GM19452 (cell line): ENCODE results near the gene CRKL.
"Not testable (repeated sequence)": the region's sequence is repeated elsewhere in the genome, so short reads cannot be mapped to it uniquely, and the experiment has no call there.

Experiments
- ATAC-seq: cut with Tn5 transposase; IDR thresholded peaks from one replicate; pipeline ENCODE4 v1.9.1; 2021; ENCODE audit not compliant: unreplicated experiment

CRKL gene

DNA sequence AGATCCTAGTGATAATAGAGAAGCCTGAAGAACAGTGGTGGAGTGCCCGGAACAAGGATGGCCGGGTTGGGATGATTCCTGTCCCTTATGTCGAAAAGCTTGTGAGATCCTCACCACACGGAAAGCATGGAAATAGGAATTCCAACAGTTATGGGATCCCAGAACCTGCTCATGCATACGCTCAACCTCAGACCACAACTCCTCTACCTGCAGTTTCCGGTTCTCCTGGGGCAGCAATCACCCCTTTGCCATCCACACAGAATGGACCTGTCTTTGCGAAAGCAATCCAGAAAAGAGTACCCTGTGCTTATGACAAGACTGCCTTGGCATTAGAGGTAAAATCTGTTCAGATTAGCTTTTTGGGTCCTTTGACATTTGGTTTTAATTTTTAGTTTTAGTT lies 16.7 kb downstream of the CRKL start:
- ATAC-seq, result no peak

DNA sequence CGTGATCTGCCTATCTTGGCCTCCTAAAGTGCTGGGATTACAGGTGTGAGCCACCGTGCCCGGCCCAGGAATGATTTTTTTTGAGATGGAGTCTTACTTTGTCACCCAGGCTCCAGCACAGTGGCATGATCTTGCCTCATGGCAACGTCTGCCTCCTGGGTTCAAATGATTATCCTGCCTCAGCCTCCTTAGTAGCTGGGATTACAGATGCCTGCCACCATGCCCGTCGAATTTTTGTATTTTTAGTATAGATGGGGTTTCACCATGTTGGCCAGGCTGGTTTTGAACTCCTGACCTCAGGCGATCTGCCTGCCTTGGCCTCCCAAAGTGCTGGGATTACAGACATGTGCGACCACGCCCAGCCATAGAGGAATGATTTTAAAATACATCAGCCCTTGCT lies 17.8 kb downstream of the CRKL start:
- not testable (repeated sequence) for ATAC-seq

DNA sequence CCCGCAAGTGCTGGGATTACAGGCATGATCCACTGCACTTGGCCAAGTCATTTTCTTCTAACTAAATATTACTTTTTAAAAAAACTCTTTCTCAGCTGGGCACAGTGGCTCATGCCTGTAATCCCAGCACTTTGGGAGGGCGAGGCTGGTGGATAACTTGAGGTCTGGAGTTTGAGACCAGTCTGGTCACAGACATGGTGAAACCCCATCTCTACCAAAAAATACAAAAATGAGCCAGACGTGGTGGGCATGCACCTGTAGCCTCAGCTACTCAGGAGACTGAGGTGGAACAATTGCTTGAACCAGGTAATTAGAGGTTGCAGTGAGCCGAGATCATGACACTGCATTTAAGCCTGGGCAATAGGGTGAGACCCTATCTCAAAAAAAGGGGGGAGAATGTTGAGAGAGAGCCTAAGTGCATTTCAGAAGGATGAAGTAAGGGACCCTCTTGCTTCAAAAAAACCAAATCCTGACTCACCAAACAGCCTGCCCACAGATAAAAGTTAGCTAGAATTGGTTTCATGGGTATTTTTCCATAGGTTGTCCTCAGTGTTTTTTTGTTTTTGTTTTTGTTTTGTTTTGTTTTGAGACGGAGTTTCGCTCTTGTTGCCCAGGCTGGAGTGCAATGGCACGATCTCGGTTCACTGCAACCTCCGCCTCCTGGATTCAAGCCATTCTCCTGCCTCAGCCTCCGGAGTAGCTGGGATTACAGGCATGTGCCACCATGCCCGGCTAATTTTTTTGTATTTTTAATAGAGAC lies 18.8 kb downstream of the CRKL start:
- not testable (repeated sequence) for ATAC-seq

DNA sequence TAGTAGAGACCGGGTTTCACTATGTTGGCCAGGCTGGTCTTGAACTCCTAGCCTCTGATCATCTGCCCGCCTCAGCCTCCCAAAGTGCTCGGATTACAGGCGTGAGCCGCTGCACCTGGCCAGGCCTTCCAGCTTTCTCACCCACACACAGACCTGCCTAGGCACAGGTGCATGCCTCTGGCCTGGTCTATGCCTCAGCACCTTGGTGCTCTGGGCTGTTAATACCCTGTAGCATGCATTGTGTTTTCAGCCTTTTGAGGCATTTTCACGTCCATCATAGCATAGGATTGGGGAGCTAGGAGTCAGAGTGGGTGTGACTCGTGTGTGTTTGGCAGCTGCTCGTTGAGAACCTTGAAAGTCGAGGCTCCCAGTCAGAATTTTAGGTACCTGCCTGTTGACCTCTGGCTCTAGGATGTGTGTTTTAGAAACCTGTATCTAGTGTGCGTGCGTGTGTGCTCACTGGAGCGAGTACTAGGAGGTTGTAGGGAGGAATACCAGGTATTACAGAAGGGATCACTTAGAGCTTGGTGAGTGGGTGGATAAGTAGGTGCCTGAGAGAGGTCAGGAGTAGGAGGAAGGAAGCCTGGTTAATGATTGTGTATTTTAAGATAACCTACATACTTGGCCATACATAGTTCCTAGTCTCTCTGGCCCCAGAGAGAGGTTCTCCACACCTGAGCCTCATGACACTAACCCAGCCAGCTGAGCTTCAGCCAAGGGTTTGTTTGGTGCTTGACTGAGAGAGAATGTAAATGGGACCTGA lies 20.0 kb downstream of the CRKL start:
- peak; percentile 49 for ATAC-seq

DNA sequence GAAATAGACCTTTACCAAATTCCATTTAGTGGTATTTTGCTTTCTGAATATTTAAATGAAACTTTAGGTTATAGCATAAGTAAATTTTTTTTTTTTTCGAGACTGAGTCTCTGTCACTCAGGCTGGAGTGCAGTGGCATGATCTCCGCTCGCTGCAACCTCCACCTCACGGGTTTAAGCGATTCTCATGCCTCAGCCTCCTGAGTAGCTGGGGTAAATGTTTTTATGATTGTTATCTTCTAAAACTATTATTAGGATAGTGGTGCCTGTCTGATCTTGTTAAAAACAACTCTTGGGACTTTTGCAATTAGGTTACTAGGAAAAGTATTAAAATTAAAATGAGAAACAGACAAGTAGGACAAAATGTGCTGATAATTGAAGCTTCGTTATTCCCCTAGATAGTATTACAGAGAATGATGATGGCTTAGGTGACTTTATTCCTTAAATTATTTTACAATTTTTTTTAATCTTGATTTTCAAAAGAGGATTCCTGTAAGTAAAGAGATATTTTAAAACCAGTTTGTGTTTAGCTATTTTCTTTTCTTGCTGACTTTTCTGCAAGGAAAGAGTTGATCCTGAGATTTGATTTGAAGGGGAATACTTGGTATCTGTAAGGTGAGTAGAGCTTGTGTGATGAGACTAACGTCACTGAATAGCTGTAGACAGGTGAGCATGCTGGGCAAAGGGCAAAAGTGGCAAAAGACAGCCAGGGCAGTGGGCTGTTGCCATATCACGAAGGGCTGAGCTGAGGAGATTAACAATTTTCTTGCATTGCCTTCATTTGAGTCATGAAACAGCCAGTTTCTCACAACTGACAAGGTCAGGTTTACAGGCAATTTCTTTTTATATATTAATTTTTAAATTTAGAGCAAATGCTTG lies 20.8 kb downstream of the CRKL start:
- no peak for ATAC-seq

DNA sequence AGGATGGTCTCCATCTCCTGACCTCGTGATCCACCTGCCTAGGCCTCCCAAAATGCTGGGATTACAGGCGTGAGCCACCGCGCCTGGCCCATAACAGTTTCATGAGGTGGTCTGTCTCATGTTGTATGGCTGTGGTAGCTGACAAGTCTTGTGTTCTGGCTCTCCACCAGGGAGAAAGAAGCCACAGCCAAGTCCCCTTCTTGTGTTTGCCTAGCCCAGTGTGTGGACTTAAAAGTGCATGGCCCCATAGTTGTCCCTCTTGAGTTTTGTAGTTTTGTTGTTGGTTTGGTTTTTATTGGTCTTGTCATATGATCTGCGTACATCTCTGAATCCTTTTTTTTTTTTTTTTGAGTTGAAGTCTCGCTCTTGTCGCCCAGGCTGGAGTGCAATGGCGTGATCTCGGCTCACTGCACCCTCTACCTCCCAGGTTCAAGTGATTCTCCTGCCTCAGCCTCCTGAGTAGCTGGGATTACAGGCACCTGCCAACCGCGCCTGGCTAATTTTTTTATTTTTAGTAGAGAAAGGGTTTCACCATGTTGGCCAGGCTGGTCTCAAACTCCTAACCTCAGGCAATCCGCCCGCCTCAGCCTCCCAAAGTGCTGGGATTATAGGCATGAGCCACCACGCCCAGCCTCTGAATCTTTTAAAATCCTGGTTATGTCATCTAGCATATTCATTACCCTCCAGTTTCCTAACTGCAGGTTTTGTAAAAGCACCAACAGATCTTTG lies 22.4 kb downstream of the CRKL start:
- ATAC-seq, result not testable (repeated sequence)

DNA sequence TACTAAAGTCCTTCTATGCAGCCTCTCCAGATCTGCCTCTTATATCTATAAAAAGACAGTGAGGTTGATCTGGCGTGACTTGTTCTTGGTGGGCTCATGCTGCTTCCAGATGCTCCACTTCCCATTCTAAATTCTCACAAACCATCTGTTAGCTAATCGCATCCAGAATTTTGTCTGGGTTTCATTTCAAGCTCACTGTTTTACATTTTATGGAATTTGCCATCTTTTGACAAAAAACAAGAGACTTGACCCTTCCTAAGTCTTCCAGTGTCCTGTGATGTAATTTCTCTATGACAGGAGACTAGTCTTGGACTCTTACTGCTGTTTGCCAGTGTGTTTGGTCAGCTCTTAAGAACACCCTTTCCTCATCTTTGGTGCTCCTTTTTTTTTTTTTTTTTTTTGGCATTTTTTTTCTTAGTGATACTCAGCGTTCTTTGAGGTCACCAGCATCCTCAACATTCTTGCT lies 23.0 kb downstream of the CRKL start:
- no peak for ATAC-seq

DNA sequence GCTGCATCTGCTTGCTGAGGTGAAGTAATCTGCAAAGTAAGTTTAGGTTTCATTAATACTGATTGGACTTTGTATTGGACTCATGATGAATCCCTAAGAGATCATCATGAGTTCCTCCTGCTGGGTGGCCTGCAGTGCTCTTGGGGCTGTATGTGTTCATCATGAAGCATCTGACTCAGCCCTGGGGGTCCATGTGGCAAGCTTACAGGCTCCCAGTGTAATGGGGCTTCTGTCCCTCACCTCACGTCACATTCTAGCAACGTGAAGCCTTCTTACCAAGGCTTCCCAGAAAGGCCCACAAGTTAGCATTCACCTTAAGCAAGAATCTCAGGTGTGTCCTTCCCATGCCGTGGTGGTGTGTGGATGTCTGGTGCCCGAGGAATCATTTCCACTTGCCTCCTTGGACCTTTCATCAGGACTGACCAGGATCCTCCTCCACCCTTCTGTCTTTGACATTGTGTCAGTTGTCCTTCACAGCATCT lies 23.7 kb downstream of the CRKL start:
- no peak for ATAC-seq

DNA sequence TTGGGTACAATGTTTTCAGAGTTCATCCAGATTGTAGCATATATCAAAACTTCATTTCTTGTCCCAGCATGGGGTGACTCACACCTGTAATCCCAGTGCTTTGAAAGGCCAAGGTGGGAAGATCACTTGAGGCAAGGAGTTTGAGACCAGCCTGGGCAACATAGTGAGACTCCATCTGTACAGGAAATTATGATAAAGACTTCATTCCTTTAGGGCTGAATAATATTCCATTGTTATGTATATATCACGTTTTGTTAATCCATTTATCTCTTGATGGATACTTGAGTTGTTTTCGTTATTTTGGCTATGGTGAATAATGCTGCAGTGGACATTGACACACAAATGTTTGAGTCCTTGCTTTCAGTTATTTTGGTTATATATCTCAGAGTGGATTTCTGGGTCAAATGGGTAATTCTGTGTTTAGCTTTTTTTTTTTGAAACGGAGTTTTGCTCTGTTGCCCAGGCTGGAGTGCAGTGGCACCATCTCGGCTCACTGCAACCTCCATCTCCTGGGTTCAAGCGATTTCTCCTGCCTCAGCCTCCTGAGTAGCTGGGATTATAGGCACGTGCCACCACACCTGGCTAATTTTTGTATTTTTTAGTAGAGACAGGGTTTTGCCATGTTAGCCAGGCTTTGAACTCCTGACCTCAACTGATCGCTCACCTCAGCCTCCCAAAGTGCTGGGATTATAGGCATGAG lies 25.1 kb downstream of the CRKL start:
- not testable (repeated sequence) for ATAC-seq

DNA sequence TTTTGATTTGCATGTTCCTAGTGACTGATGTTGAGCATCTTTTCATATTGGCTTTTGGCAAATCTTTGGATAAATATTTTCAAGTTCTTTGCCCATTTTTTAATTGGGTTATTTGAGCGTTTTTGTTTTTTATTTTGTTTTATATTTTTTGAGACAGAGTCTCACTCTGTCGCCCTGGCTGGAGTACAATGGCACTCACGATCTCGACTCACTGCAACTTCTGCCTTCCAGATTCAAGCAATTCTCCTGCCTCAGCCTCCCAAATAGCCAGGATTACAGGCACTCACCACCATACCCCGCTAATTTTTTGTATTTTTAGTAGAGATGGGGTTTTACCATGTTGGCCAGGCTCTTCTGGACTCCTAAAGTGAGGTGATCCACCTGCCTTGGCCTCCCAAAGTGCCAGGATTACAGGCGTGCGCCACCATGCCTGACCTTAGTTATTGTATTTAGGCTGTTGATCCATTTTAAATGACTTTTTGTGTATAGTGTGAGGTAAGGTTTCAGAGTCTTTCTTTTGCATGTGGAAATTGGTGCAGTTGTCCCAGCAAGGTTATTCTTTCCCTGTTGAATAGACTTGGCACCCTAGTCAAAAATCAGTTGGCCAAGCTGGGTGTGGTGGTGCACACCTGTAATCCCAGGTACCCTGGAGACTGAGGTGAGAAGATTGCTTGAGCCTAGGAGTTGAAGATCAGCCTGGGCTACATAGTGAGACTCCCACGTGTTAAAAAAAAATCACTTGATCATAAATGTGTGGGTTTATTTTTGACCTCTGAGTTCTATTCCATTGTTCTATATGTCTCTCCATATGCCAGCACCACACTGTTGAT lies 26.1 kb downstream of the CRKL start:
- no peak for ATAC-seq

DNA sequence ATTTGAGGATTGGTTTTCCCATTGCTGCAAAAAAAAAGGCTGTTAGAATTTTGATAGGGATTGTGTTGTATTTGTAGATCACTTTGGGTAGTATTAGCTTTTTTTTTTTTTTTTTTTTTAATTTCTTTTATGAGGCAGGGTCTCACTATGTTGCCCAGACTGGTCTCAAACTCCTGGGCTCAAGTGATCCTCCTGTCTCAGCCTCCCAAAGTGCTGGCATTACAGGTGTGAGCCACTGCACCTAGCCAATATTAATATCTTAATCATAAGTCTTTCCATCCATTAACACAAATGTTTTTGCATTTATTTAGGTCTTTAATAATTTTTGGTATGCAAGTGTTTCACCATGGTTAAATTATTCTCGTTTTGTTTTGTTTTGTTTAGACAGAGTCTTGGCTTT lies 26.8 kb downstream of the CRKL start:
- no peak for ATAC-seq

DNA sequence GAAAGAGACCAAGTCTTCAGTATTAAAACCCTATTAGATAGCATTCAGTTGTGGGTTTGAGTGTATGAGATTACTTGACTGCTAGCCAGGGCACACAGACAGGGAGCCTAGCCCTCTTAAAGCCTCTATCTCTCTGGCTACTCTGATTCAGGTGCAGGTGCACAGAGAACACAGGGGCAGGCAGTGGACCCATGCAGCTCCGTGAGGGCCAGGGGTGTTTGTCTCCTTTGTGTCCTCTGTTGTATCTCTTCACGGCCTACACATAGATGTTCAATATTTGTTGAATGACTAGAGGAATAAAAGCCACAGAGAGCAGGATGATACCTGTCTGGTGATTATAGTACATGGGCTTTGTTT lies 28.3 kb downstream of the CRKL start:
- ATAC-seq, result no peak

DNA sequence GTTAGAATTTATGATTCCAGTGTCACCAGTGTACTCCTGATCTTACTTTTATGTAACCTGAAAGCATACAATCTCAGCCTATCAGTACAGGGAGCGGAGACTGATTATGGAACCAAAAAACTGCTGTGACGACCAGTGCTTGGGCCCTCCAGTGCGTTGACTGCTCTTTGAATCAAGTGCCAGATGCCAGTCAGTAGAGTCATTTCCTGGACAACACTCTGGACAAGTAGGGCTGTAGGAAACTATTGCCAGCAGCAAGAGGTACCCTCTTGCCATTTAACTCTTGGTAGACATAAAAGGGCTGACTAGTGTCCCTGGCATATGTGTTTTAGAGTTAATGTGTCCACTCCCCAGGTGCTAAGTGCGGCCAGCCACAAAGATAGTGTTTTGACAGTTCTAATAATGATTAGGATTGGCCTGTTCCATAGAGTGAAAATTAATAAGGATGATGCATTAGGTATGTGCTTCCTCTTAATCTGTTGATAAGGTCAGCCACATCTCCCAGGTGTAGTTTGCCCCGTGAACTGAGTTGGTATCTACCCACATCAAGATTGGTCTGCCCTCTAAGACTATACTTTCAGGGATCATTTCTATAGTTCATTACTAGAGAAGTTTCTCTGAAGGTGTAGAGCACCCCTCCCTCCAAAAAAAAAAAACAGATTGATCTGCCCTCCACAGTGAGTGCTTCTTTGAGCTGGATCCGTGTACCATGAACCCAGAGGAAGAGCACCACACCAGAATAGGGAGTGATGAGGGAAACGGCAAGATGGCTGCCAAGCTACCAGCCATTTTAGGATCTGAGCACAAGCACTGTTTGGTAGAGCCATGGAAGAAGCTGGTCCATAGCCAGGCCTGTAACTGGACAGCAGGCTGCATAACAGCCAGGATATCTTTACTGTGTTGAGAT lies 29.1 kb downstream of the CRKL start:
- ATAC-seq, result no peak

DNA sequence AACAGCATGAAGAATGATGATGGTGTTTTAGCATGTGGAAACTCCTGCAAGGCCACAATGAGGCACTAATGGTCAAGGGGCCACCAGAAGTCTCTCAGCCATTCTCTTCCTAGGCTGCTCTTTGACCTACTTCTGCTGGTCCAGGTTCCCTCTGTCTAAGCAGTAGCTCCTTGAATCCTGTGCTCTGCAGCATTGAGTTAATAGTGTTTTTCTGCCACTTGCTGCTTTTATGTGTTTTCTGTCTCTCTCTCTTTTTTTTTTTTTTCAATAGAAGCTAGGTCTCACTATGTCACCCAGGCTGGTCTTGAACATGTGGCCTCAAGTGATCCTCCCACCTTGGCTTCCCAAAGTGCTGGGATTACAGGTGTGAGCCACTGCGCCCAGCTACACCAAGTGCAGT lies 29.8 kb downstream of the CRKL start:
- no peak for ATAC-seq

DNA sequence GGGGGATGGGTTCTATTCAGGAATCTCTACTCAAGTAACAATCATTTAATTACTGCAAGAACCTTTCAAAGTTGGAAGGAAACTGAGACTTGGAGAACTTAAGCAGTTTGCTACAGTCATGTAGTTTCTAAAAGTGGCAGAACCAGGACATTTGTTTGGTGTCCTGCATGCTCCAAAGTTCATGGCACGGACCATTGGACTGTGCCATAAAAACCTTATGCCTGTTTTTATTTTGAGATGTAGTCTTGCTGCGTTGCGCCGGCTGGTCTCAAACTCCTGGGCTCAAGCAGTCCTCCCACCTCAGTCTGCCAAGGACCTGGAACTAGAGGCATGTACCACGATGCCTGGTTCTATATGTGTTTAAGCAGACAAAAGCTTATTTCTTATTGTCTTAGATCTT lies 31.2 kb downstream of the CRKL start:
- ATAC-seq, result no peak

DNA sequence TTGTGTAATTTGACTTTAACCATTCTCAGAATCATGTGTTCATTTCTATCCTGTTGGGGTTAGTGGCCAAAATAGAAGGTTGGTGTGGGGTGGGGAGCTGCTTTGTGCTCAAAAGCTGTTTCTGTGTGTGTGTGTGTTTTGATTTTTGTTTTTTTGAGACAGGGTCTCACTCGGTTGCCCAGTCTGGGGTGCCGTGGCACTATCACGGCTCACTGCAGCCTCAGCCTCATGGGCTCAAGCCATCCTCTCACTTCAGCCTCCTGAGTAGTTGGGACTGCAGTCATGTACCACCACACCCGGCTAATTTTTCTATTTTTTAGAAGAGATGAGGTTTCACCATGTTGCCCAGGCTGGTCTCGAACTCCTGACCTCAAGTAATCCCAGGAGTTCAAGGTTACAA lies 31.8 kb downstream of the CRKL start:
- no peak for ATAC-seq

DNA sequence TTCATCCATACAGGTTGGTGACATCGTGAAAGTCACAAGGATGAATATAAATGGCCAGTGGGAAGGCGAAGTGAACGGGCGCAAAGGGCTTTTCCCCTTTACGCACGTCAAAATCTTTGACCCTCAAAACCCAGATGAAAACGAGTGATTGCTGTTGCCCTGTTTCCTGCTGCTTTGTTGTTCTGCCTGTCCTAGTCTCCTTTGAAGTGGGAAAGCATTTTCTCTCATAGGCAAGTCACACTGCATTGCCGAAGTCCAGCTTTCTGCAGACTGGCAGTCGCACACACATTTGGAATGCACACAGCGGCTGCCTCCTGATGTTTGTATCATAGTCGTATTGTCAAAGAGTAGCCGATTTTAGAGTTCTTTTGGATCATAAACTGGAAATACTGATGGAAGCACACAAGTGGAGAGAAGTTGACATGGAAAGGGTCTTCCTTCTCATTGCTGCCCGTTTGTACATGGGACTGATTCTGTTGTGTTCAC lies 32.5 kb downstream of the CRKL start:
- ATAC-seq, result no peak
